ENCODE measurements around the gene ACBD4. TPM values are rescaled to one million over a fixed set of nuclear protein-coding genes. Genes with fewer than 3 reads are reported as not detected.

The ACBD4 gene
- total and polyA plus RNA-seq, 10 of the 15 experiments (the other 5 are each of a cell fraction or from before 2014, with no cell fraction given) = 0.20 to 13.8 (median 6.9) TPM

DNA sequence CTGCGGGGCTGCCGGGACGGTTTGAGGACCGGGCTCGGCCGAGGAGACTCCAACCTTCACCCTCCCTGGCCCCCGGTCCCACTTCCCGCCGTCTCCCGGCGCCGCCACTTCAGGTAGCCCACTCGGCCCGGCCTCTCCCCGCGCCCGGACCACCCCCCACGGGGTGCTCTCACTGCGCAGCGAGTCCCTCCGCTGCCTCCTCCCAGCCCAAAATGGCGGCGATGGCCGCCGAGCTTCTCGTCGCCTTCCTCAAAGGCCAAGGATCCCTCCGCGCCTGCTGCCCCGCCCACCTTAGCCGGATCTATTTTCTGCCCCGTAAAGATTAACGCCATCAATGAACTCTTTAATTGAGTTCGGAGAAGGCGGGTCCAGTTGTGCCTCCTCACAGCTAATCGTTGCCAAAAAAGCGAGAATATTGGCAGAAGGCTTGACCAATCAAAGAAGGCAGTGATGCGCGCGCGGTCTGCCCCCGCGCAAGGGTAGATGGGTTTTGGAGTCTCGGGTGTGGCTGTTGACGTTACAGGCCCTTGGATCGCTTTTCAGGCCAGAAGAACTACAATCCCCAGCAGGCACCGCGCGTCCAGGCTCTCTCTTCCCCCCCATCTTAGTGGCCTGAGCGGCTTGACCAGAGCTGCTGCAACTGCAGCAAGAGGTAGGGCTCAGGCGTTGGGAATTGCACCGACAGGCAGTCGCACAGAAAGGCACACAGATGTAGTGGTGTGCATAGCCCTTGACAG, 26.0 kb downstream of the ACBD4 start, which contains the start of gene HEXIM2 (continued):
- TF ChIP-seq, protein P1, sequence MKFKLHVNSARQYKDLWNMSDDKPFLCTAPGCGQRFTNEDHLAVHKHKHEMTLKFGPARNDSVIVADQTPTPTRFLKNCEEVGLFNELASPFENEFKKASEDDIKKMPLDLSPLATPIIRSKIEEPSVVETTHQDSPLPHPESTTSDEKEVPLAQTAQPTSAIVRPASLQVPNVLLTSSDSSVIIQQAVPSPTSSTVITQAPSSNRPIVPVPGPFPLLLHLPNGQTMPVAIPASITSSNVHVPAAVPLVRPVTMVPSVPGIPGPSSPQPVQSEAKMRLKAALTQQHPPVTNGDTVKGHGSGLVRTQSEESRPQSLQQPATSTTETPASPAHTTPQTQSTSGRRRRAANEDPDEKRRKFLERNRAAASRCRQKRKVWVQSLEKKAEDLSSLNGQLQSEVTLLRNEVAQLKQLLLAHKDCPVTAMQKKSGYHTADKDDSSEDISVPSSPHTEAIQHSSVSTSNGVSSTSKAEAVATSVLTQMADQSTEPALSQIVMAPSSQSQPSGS (IDR thresholded peaks at IDR 0.05; ENCODE audit: low read length) = no peak
- TF ChIP-seq, protein P2, sequence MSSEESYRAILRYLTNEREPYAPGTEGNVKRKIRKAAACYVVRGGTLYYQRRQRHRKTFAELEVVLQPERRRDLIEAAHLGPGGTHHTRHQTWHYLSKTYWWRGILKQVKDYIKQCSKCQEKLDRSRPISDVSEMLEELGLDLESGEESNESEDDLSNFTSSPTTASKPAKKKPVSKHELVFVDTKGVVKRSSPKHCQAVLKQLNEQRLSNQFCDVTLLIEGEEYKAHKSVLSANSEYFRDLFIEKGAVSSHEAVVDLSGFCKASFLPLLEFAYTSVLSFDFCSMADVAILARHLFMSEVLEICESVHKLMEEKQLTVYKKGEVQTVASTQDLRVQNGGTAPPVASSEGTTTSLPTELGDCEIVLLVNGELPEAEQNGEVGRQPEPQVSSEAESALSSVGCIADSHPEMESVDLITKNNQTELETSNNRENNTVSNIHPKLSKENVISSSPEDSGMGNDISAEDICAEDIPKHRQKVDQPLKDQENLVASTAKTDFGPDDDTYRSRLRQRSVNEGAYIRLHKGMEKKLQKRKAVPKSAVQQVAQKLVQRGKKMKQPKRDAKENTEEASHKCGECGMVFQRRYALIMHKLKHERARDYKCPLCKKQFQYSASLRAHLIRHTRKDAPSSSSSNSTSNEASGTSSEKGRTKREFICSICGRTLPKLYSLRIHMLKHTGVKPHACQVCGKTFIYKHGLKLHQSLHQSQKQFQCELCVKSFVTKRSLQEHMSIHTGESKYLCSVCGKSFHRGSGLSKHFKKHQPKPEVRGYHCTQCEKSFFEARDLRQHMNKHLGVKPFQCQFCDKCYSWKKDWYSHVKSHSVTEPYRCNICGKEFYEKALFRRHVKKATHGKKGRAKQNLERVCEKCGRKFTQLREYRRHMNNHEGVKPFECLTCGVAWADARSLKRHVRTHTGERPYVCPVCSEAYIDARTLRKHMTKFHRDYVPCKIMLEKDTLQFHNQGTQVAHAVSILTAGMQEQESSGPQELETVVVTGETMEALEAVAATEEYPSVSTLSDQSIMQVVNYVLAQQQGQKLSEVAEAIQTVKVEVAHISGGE (CRISPR knock-in tag; IDR thresholded peaks at IDR 0.05) = no peak
- TF ChIP-seq LARP7 (IDR thresholded peaks at IDR 0.05) (peak; percentile 88), FOS (IDR thresholded peaks at IDR 0.05; ENCODE audit: borderline replicate concordance, extremely low read depth, insufficient read length) (peak; percentile 52), RUNX3 (IDR thresholded peaks at IDR 0.05; ENCODE audit: low read length) (peak; percentile 56), POLR2AphosphoS5 (IDR thresholded peaks at IDR 0.05; ENCODE audit: low read length) (peak; percentile 95), BCLAF1 (IDR thresholded peaks at IDR 0.05) (no peak), HSF1 (IDR thresholded peaks at IDR 0.05; ENCODE audit: low read depth, low read length) (no peak), NFXL1 (IDR thresholded peaks at IDR 0.05; ENCODE audit: borderline replicate concordance) (no peak), RBBP5 (conservative IDR thresholded peaks at IDR 0.05) (no peak), E4F1 (IDR thresholded peaks at IDR 0.05; ENCODE audit: borderline replicate concordance, partially characterized antibody) (peak; percentile 64), TBL1XR1 (IDR thresholded peaks at IDR 0.05; ENCODE audit: low read depth, low read length) (no peak), SREBF1 (IDR thresholded peaks at IDR 0.05; ENCODE audit: low read length) (peak; percentile 72), ZSCAN29 (IDR thresholded peaks at IDR 0.05) (0 out of 2 replicates have a peak, but pooled peaks have one; percentile 26)
- TF ChIP-seq, protein P3, sequence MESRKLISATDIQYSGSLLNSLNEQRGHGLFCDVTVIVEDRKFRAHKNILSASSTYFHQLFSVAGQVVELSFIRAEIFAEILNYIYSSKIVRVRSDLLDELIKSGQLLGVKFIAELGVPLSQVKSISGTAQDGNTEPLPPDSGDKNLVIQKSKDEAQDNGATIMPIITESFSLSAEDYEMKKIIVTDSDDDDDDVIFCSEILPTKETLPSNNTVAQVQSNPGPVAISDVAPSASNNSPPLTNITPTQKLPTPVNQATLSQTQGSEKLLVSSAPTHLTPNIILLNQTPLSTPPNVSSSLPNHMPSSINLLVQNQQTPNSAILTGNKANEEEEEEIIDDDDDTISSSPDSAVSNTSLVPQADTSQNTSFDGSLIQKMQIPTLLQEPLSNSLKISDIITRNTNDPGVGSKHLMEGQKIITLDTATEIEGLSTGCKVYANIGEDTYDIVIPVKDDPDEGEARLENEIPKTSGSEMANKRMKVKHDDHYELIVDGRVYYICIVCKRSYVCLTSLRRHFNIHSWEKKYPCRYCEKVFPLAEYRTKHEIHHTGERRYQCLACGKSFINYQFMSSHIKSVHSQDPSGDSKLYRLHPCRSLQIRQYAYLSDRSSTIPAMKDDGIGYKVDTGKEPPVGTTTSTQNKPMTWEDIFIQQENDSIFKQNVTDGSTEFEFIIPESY (IDR thresholded peaks at IDR 0.05) = 0 out of 2 replicates have a peak, but pooled peaks have one; percentile 45

Measured in GM12878 (cell line).